ENCODE data around the gene NHLH2. TPM values are rescaled to one million over a fixed set of nuclear protein-coding genes. Genes with fewer than 3 reads are reported as not detected.

NHLH2 gene
- total RNA-seq, 2 experiments from 2014 or later: not detected

DNA sequence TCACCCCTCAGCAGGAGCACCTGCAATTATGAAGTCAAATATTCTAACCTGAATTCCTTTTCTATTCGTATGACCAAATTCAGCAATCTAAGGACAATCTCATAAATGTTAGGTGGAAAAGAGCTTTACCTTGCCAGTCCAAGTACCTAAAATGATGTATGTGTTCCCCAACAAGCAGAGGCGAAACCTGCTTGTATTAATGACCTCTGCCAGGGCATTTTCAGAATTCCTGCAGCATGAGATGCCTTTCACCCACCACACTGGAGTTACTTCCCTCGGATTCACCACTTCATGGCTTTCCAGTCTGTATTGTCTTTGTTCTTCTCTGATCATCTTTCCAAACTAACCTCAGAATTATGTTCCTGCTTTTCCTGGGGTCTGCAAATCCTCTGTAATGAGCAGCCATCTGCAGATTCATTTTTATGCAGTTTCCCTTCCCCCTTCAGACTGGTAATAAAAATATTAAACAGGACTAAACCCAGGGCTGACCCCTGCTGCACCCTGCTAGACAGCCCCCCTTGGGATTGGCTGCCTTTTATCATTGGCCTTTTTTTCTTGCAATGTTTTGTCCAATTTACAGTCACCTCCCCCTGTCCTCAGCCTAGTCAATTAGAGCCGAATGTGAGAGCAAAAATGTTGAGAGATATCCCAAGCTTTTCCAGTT is 45.8 kb downstream of the NHLH2 start:
- Mint-ChIP-seq H3K4me3 (no peak overlapping the region), H3K36me3 (ENCODE audit: low read depth) (no peaks in the 10 kb centered on the region), H3K27ac (no peak overlapping the region), H3K4me1 (ENCODE audit: low read depth) (no peaks in the 10 kb centered on the region), H3K27me3 (peaks cover 45% of the 10 kb centered on the region), H3K9me3 (no peaks in the 10 kb centered on the region)
- Histone ChIP-seq H3K27me3 (ENCODE audit: control insufficient read depth in 1 of 2, insufficient read depth in 2 of 2, low read length in 2 of 2) (peaks cover 4 to 8% of the 10 kb centered on the region in 2 experiments), H3K4me3 (ENCODE audit: low read length) (no peak overlapping the region), H3K36me3 (ENCODE audit: insufficient read depth, low read length) (no peaks in the 10 kb centered on the region), H3K4me1 (ENCODE audit: insufficient read depth, low read length) (no peaks in the 10 kb centered on the region), H3K27ac (ENCODE audit: low read depth in 1 of 2, low read length in 2 of 2) (no peak overlapping the region), H3K9me3 (ENCODE audit: control insufficient read depth in 1 of 2, insufficient read depth in 1 of 2, low read length in 2 of 2) (no peaks in the 10 kb centered on the region)
- intact Hi-C loops (cut with DNase I, micrococcal nuclease): no loop called here
- ChIA-PET CTCF (no interaction called here), POLR2A (no interaction called here)
- TF ChIP-seq, protein P1, sequence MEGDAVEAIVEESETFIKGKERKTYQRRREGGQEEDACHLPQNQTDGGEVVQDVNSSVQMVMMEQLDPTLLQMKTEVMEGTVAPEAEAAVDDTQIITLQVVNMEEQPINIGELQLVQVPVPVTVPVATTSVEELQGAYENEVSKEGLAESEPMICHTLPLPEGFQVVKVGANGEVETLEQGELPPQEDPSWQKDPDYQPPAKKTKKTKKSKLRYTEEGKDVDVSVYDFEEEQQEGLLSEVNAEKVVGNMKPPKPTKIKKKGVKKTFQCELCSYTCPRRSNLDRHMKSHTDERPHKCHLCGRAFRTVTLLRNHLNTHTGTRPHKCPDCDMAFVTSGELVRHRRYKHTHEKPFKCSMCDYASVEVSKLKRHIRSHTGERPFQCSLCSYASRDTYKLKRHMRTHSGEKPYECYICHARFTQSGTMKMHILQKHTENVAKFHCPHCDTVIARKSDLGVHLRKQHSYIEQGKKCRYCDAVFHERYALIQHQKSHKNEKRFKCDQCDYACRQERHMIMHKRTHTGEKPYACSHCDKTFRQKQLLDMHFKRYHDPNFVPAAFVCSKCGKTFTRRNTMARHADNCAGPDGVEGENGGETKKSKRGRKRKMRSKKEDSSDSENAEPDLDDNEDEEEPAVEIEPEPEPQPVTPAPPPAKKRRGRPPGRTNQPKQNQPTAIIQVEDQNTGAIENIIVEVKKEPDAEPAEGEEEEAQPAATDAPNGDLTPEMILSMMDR (IDR thresholded peaks at IDR 0.05): no peak
- ATAC-seq (ENCODE audit: poor library complexity): no peak
- DNase-seq: no peak

- peaks cover 51% of the 10 kb centered on the region for H3K27me3 Mint-ChIP-seq
Measured at GRCh38 chr1:115793162-115793561, 47.8 kb downstream of the NHLH2 start.

DNA sequence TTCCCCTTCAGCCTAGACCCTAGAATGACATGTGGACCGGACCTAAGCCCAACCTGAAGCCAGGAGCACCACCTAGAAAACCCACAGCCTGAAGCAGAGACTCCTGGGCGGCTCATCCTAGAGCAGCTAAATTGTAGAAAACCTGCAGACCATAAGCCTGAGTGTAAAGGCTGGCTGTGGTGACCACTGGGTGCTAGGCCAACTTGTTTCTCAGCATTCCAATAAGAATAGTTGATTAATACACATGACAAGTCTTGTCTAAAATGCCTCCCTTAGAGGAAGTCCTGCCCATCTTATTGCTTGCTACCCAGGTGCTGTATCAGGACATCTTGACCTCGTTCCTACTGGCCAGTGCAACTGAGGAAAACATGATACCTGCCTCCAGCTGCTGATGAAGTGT is 49.1 kb downstream of the NHLH2 start:
- no peaks in the 10 kb centered on the region for H3K9me3 ChIP-seq (ENCODE audit: control insufficient read depth in 1 of 2, insufficient read depth in 1 of 2, low read length in 2 of 2)
- ATAC-seq (ENCODE audit: poor library complexity) (no peak), DNase-seq (no peak)
- TF ChIP-seq, protein P1 (IDR thresholded peaks at IDR 0.05): no peak
- no peaks in the 10 kb centered on the region for H3K4me1 ChIP-seq (ENCODE audit: insufficient read depth, low read length)
- Mint-ChIP-seq H3K27ac (no peak overlapping the region), H3K36me3 (ENCODE audit: low read depth) (no peaks in the 10 kb centered on the region), H3K27me3 (peaks cover 49% of the 10 kb centered on the region), H3K4me3 (no peak overlapping the region), H3K4me1 (ENCODE audit: low read depth) (no peaks in the 10 kb centered on the region), H3K9me3 (peaks cover under 1% of the 10 kb centered on the region)
- ChIA-PET CTCF (no interaction called here), POLR2A (no interaction called here)
- H3K4me3 ChIP-seq (ENCODE audit: low read length): no peak overlapping the region
- intact Hi-C loops (cut with DNase I, micrococcal nuclease): no loop called here
- no peak overlapping the region for H3K27ac ChIP-seq (ENCODE audit: low read depth in 1 of 2, low read length in 2 of 2)
- no peaks in the 10 kb centered on the region for H3K36me3 ChIP-seq (ENCODE audit: insufficient read depth, low read length)
- peaks cover 4 to 7% of the 10 kb centered on the region in 2 experiments for H3K27me3 ChIP-seq (ENCODE audit: control insufficient read depth in 1 of 2, insufficient read depth in 2 of 2, low read length in 2 of 2)

More at GRCh38 chr1:115793162-115793561, 47.8 kb downstream of the NHLH2 start:
- peaks cover 4 to 8% of the 10 kb centered on the region in 2 experiments for H3K27me3 ChIP-seq (ENCODE audit: control insufficient read depth in 1 of 2, insufficient read depth in 2 of 2, low read length in 2 of 2)
- ATAC-seq (ENCODE audit: poor library complexity) (no peak), DNase-seq (no peak)
- Mint-ChIP-seq H3K9me3 (no peaks in the 10 kb centered on the region), H3K4me1 (ENCODE audit: low read depth) (no peaks in the 10 kb centered on the region), H3K4me3 (no peak overlapping the region), H3K27ac (no peak overlapping the region), H3K36me3 (ENCODE audit: low read depth) (no peaks in the 10 kb centered on the region)
- no peaks in the 10 kb centered on the region for H3K4me1 ChIP-seq (ENCODE audit: insufficient read depth, low read length)
- no peak overlapping the region for H3K27ac ChIP-seq (ENCODE audit: low read depth in 1 of 2, low read length in 2 of 2)
- TF ChIP-seq, protein P1 (IDR thresholded peaks at IDR 0.05): no peak
- no peak overlapping the region for H3K4me3 ChIP-seq (ENCODE audit: low read length)
- intact Hi-C loops (cut with DNase I, micrococcal nuclease): no loop called here
- ChIA-PET CTCF (no interaction called here), POLR2A (interaction anchor here (0.6 kb wide), 1 partner anchor 19 kb away, joined by 3 read pairs; no protein-coding TSS in a partner anchor)
- no peaks in the 10 kb centered on the region for H3K9me3 ChIP-seq (ENCODE audit: control insufficient read depth in 1 of 2, insufficient read depth in 1 of 2, low read length in 2 of 2)
- no peaks in the 10 kb centered on the region for H3K36me3 ChIP-seq (ENCODE audit: insufficient read depth, low read length)
